GM19035 (cell line): ENCODE results near the gene ASAP3.

Experiments used
- ATAC-seq: cut with Tn5 transposase; IDR thresholded peaks from one replicate; pipeline ENCODE4 v1.9.1; 2021; ENCODE audit not compliant: unreplicated experiment

Gene ASAP3

DNA sequence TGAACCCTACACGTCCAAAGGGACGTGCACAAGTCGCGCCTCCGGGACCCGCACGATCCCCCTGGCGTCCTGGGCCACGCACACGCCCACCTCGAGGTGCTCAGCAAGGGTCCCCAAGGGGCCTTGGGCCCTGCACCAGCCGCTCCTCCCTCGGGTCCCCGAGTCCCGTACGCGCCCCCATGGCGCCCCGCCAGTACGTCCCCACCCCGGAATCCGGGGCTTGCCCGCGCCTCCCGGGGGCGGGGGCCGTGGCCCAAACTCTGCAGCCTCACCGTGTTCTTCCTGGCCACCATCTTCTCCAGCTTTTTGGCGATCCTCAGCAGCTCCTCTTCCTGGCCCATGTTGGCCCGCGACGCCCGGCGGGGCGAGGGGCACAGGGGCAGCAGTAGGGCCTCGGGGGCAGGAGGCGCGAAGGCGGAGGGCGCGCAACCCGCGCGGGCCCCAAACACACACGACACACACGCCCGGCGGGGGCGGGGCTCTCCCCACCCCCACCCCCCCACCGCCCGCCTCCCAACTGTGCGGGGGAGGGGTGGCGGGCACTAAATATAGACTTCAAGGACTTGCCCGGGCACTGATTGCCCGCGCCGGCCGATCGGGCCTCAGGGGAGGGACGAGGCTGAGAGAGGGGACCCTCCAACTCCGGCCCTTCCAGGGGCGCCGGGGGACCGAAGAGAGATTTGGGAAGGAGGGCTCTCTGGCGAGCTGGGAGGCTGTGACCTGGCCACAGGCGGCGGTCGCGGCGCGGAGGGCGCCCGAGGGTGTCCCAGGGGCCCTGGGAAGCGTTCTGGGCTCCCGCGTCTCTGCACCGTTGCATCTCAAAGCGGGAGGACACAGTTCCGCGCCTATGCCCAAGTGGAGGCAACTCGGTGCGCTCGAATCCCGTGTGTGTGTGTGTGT is 59.4 kb downstream of the ASAP3 start, which contains the start of gene TCEA3:
TCEA3 (minus strand) TSS at position 456 of the 900 bp plus-strand sequence; CDS start at position 341, 115 bp downstream.
- no peak for ATAC-seq

DNA sequence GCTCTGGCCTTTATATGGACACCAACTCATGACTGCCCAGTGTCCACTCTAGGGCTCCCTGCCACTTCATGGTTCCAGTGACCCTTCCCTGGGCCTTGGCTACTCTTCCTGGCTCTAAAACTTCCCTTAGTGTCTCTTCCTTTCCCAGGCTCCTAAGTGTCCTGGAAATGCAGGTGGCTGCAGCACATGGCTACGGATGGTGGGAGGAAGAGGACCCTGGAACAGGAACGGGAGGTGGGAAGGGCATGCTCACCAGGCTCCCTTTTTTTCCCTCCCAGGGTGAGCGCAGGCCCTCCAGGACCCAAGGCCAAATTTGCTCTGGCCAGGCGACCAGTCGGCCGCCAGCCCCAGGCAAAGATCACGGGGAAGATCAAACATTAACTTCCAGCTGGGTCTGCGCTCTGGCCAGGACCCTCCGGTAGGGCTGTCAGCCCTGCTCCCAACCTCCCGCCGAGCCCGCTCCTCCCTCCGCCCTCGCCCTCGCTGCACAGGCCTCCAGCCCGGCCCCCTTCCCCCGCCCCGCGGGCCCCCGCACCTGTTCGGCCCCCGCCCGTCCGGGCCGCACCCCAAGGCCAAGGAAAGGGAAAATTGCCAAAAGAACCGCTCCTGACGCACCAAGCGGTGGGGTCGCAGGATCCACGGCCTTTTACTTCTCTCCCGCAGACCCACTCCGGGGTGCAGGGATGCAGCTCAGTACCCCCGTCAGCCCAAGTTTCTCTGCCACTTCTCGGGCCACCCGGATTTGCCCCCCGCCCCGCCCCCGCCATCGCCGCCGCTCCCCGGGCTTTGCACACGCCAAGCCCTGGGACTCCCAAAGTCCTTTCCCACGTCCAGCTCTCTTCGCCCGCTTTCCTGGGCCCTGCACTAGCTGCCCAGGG is 60.3 kb downstream of the ASAP3 start:
- ATAC-seq: no peak

DNA sequence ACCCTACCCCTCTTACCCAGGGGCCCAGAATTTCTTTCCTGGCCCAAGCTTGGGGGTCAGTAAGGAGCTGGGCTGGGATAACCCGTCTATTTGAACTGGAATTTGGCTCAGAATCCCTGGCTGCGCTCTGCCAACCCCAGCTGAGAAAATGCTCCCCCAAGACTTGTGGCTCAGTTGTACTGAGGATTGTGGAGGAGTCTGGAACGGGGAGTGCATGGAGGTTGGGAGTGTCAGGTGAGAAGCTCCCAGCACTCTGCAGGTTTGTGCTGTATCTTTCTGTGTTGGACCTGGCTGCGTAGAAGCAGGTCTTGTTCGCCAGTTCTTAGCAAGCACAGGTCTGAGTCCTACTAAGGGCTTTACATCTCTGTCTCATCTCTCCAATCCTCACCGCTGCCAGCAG is 61.0 kb downstream of the ASAP3 start:
- ATAC-seq: no peak

DNA sequence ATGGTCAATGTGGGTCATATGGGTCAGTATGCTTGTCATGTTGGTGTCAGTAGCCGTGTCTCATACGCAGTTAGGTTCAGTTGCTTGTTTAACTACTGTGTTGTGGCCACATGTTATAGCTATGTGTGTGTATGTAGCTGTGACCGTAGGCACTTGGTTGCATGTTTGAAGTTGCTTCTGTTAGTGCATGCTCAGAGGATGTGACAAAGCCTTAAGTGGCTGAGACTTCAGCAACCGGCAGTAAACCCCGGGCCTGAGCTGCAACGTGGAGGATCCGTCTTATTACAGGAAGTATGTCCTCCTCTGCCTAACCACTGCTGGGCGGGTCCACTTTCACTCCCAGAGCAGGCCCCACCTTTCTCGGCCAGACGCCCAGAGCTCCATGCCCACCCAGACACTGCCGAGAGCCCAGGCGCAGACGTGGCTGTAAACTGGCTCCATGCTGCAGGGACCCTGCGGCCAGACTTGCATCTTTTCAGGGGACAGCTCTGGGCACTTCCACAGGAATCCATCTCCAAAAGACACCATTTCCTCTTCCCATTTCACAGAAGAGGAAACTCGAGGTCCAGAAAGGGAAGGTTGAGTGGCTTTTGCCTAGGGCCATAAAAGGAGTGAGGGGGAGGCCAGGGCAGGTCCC is 61.6 kb downstream of the ASAP3 start:
- no peak for ATAC-seq

DNA sequence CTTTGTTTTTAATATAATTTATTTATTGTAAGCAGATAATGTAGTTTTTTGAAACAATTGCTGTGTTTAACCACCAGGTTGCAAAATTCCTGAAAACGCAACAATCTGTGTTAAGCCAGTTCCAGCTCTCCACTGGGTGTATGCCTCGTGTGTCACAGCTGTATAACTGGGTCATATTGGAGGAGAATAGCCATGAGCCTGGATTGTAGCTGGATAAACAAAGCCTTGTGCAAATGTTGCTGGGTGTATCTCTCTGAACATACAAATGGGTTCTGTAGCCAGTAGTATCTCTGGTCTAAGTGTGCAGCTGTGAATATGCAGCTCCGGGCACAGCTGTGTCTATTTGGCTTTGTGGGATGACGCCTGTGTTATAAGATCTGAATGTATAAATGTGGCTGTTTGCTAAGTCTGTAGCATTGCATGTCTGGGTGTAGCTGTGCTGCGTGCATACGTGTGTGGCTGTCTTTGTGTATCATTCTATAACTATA is 62.2 kb downstream of the ASAP3 start:
- no peak for ATAC-seq

DNA sequence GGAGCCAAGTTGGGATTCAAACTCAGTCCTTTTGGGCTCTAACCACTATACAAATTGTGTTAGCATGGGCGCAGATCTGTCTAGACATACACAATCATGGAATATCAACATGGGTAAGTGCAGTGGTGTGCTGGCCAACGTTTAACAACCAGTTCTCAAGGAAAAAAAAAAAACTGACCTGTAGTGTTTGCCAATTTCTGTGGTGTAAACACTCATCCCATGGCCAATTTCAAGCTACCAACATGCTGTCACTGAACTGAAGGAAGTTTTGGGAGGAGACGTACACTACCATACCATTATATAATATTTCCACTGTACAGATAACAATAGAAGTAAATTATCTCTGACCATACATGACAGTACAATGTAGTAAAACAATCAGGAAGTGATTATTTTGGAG is 62.6 kb downstream of the ASAP3 start:
- ATAC-seq: no peak

DNA sequence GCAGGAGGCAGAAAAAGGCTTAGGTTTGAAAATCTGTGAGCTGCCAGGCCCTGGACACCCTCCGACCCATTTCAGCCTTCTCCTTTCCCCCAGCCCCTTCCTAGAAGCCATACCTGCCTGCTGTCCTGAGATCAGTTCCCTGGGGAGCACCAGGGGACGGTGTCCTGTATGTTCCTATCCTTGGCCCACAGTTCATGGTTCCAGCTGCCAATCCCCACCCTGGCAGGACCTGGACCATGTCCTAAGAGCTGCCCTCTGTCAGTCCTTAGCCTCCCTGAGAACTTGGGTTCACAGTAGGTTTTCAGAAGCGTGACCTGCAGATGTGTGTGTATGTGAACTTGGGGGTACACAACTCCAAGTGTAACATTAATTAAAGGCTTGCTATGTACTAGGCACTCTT is 63.2 kb downstream of the ASAP3 start:
- ATAC-seq: no peak

DNA sequence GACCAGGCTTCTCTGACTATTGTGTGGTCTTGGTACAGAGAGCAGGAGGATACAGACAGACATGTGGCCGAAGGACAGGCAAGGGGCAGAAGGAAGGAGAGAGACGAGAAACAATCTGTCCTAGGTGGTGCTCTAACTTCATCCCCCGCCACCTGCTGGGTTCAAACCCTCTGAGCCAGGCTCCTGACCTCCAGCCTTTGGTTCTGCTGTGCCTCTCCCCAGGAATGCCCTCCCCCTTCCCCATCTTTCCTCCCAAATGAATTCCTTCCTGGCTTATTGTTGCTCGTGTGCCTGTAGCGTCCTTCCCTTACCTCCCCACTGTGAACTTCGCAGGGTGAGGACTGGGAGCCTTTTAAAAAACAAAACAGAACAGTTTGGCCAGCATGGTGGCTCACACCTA is 64.8 kb downstream of the ASAP3 start:
- ATAC-seq: no peak

DNA sequence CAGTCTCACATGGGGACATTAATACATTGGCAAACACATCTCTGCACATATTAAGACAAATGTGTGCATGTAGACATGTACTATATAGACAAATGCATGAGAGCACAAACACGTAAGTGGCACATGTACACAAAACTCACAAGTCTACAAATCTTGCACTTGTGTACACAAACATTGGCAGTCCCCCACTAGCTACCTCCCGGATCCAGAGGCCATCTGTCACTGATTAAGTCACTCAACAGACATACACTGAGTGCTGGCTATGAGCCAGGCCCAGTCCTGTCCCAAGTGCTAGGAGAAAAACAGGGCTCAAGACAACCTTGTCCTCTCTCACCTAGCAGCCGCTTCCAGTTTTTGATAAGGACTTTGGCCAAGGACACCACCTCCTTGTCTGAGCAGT is 66.4 kb downstream of the ASAP3 start:
- ATAC-seq: no peak

DNA sequence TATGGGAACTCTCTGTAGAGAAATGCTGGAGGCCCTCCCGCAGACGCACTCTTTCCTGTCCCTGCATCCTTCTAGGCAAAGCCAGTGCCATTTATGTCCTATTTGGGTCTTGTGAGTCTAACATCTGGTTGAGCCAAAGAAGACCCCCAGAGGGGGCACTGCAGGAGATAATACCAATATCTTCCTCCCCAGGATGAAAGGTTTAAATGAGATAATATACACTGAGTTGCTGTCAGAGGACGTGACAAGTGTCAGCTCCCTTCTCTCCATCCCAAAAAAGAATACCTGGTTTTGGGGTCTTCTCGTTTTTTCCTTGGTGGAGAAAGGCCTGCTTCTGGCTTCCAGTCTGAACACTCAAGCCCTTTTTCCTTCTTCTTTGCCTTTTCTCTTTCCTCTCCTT is 67.0 kb downstream of the ASAP3 start:
- no peak for ATAC-seq

DNA sequence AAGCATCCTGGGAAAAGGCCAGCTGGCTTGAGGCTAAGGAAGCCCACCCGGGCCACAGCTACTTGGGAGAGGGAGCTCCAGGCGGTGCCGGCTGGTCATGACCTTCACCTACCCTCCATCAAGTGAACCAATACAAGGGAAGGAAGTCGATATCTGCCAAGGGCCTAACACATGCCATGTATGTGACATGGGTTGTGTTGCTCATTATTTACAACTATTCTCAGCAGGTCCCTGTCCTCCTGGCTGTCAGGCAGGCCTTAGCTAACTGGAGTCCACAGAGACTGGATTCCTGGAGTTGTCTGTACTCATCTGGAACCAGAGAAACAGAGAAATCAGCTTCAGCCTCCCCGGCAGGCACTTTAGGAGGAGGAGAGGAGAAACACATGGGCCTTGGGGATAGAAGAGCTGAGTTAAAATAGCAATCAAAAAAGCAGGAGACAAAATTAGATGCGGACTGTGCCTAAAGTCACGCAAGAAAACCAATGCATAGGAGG is 75.1 kb downstream of the ASAP3 start:
- ATAC-seq: no peak

DNA sequence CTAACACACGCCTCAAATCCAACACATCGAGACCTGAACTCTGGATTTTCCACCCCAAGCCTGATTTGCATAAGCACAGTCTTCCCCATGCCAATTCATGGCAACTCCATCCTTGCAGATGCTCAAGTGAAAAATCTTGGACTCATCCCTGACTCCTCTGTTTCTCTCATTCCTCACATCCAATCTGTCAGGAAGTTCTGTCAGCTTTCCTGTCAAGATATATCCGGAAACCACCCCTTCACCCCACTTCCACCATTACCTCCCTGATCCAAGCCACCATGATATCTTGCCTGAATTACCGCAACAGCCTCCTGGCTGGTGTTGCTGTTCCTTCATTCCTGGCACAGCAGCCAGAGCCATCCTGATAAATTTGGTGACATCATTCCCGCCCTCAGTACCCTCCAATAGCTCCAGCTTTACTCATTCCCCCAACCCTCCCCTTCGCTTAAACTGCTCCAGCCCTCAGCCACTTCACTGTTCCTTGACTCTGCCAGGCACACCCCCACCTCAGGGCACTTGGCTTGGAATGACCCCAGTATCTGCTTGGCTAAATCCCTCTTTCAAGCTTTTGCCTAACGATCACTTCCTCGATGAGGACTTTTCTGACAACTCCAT is 76.9 kb downstream of the ASAP3 start:
- no peak for ATAC-seq

DNA sequence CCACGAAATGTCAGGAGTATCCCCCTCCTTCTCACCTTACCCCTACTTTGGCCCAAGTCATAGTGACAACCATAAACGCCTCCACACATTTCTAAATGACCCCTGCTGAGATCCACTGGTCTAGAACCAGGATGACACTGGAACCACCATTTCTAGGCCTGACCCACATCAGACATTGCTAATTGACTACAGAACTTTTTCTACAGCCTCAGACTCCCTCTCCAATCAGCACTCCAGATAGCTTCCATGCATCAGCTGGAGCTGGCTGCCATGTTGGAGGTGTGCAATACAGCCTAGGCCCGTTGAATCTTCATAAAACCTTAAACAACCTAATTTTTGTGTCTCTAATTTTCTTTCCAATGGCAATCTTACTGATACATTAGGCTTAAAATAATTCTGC is 78.0 kb downstream of the ASAP3 start:
- ATAC-seq: no peak

DNA sequence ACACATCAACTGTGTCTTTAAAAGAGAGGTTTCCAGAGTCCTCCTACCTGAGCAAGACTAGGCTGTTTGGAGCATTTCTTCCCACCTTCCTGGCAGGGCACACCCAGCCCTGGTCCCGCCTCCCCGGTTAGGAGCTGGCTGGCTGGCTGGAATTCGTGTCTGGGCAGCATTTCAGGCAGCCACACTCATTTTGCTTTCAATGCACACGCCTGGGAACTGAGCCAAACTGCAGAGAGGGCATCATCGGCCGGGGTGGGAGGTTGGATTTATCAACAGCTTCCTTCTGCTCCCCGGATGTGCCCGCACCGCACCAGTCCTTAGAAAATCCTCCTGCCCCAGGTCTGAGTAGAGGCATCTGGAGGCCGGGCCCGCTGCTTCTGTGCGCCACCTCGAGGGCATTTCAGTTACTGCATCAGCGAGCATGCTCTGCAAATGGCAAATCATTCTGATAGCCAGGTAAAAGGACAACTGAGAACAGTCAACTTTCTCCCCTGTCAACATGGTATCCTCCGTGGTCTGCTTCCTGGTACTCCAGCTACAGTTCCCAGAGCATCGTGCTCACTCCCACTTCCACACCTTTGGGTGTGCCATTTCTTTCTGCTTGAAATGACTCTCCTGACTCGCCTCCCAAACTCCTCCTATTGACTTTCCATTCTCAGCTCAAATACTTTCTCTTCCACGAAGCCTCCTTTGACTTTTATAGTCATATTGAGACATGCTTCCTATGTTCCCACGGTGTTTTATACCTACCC is 80.1 kb downstream of the ASAP3 start:
- ATAC-seq: no peak

DNA sequence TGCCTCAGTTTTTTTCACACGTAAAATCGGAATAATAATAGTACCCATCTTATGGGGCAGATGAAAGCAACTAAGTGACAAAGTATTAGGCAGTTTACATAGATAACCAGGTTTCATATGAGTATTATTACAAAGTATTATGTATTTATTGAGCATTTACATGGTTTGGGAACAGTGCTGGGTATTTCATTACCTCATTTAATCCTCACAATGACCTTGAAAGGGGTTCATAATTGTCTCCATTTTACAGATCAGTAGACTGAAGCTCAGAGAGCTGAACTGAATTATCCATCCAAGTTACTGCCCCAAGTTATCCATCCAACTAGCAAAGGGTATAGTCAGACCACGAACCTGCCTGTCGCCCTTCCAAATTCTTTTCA is 80.6 kb downstream of the ASAP3 start:
- no peak for ATAC-seq

DNA sequence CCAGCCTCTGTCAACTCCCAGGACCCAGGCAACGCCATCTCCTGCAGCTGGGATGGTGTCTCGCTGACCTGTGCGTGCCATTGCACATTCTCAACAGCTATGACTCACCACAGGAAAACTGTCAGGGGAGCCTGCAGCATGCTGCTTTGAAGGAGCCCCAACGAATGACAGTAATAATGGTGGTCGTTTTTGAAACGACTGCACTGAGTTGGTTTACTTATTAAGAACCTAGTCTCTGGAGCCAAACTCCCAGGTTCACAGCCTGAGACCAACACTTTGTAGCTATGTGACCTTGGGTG is 81.0 kb downstream of the ASAP3 start:
- no peak for ATAC-seq

DNA sequence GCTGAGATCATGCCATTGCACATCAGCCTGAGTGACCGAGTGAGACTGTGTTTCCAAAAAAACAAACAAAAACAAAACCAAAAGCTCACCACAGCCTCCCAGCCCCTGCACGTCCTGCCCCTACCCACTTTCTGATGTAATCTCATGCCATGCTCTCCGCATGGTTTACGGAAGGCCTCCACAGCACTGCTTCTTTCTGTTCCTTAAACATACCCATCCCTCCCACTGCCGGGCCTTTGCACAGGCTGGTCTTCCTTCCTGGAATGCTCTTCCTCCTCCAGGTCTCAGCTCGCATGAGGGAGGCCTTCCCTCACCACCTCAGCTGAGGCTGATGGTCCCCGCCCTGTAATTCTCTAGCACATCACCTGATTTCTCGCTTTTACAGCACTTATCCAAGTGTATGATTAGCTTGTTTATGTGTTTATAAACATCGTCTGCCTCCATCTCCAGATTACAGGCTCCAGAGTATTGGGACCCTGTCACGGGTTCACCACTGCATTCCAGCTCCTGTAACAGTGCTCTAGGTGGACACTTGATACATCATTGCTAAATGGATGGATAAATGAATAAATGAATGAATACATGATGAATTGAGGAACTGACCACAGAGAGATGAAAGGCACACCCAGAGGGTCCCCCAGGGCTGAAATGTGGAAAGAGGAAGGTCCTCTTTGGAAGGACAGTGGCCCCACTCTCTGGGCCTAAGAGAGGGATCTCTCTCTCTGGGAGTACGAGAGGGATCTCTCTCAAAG is 81.5 kb downstream of the ASAP3 start:
- no peak for ATAC-seq

DNA sequence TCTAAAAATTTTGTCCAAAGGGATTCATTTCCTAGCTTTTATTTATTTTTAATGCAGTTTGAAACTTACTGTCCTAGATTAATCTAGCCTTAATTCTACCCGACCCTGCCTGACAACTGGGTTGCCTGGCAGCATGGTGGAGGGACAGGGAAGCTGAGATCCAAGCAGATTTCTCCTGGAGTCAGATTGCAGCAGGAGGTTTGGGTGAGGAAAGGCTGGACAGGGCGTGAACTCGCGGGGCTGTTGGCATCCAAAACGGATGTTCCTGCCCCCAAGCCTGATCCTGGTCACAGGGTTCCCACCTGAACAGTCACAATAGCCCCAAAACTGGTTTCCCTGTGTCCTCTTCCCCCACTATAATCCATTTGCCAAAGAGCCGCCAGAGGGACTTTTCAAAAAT is 82.7 kb downstream of the ASAP3 start:
- no peak for ATAC-seq

DNA sequence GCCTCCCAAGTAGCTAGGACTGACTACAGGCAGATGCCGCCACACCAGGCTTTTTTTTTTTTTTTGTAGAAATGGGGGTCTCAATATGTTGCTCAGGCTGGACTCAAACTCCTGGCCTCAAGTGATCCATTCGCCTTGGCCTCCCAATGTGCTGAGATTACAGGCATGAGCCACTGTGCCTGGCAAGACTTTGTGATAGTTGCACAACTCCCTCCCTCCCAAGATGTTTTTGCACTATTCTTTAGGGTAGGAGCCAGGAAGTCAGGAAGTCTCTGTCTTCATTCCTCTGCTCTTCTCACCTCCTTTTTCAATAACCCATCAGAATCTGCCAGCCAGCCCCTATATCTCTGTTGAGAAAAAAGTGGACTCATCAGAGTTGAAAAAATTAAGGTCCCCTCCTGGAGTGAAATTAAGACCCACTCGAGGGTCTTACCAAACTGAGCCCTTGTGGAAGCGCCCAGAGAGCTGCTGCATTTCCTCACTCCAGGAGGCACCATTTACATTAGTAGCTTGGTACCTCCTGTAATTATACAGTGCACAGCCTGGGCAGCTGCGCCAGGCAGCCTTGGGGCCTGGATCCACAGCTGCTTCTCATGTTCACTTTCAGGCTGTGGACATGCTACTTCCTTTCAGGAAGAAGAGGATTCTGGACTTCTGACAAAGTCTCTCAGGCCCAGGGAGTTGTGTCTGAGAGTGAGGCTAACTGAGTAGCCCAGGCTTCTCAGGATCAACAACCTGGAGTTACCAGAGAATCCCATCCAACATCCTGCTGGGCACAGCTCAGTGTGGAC is 83.5 kb downstream of the ASAP3 start:
- ATAC-seq: no peak
